Astrocyte of the cerebellum (primary cell): ENCODE measurements around the gene MAGI1.

ENCODE experiments used
- DNase-seq: peaks from one replicate; pipeline ENCODE4 v3.0.0-alpha.2; 2011; ENCODE audit warnings: low read depth
- H3K4me3 ChIP-seq: 2 replicates; pipeline ENCODE4 v1.5.1; 2011; ENCODE audit warnings: mild to moderate bottlenecking, low read depth, low read length, moderate library complexity
- in situ Hi-C: cut with HindIII; loops from 2 replicates; pipeline ENCODE4 v1.10.0; 2017; ENCODE audit warnings: low sequenced_read_pairs
- TF ChIP-seq, protein P1 (sequence below): IDR thresholded peaks from 2 replicates; pipeline ENCODE4 v1.5.1; 2012; ENCODE audit warnings: low read length, low read depth, moderate library complexity, mild to moderate bottlenecking; ENCODE audit errors: missing control alignments

Gene MAGI1

DNA sequence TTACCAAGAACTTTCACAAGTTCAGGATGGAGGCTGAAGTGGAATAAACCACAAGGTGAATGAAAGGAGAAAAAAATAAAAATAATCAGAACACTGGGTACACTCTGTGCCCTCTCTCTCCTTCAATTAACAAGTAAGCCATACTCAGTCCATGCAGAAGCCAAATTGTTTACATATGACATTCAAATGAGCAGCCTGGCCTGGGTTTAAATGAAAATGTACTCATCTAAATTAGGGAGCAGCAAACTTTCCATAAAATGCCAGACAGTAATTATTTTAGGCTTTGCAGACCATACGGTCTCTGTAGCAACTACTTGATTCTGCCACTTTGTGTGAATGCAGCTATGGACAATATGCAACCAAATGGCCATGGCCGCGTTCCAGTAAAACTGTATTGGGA, 376.6 kb downstream of the MAGI1 start:
- TF ChIP-seq, protein P1, sequence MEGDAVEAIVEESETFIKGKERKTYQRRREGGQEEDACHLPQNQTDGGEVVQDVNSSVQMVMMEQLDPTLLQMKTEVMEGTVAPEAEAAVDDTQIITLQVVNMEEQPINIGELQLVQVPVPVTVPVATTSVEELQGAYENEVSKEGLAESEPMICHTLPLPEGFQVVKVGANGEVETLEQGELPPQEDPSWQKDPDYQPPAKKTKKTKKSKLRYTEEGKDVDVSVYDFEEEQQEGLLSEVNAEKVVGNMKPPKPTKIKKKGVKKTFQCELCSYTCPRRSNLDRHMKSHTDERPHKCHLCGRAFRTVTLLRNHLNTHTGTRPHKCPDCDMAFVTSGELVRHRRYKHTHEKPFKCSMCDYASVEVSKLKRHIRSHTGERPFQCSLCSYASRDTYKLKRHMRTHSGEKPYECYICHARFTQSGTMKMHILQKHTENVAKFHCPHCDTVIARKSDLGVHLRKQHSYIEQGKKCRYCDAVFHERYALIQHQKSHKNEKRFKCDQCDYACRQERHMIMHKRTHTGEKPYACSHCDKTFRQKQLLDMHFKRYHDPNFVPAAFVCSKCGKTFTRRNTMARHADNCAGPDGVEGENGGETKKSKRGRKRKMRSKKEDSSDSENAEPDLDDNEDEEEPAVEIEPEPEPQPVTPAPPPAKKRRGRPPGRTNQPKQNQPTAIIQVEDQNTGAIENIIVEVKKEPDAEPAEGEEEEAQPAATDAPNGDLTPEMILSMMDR, result no peak
- in situ Hi-C loops, result no loop called here
- H3K4me3 ChIP-seq, result no peak overlapping the region
- DNase-seq, result no peak

GRCh38 chr3:65660000-65660598, 378.6 kb downstream of the MAGI1 start:
- no peak for DNase-seq
- TF ChIP-seq, protein P1, result no peak
- no peak overlapping the region for H3K4me3 ChIP-seq
- in situ Hi-C loops, result no loop called here

GRCh38 chr3:65659396-65659795, 379.3 kb downstream of the MAGI1 start:
- H3K4me3 ChIP-seq, result no peak overlapping the region
- TF ChIP-seq, protein P1, result no peak
- no peak for DNase-seq
- in situ Hi-C loops, result no loop called here

DNA sequence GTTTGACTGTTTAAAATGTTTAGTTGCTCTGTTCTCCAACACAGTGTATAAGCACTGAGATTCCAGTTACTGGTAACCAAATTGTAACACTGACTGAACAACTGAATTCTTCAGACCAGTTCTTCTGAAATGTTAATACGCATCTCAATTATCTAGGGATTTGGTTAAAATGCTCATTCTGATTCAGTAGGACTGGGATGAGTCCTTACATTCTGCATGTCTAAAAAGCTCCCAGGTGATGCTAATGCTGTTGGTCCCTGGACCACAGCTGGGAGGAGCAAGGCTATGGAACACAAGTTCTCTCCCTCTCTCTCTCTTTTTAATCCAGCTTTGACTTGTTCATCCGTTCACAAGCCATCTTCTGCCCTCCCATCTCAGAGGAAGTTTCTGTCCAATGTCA, 380.3 kb downstream of the MAGI1 start:
- no peak overlapping the region for H3K4me3 ChIP-seq
- no peak for DNase-seq
- TF ChIP-seq, protein P1, result no peak
- in situ Hi-C loops, result no loop called here

DNA sequence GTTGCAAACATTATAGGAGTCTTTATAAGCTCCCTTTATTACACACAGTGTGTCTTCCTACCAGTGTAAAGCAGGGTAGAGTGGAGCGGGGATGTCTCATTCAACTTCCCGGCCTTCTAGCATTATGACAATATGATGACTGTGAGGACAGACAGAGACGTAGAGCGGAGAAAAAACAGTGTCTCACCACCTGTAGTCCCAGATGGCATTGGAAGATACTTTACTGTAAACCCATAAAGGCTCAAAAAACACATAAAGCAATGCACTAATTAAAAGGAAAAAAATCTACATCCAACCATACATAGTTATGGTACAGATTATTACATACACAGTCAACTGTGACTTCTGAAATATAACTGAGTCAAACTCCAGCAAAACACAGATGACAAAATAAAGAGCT, 383.7 kb downstream of the MAGI1 start:
- in situ Hi-C loops, result no loop called here
- TF ChIP-seq, protein P1, result no peak
- DNase-seq, result no peak
- no peak overlapping the region for H3K4me3 ChIP-seq

DNA sequence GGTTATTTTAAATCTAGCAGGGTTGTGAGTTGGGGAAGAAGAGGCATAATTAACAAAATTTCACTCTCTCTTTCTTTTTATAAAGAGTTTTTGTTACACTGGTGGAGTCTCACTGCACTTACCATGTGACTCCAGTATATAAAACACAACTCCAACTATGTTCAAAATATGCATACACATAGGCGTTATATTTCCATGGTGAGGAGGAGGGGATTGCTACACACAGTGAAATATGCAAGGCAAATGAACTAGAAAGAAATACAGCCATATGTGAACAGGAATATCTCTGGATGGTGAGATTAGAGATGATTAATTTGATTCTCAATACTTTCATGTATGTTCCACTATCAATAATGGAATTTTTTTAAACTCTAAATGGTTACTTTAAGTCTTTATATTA, 385.0 kb downstream of the MAGI1 start:
- DNase-seq, result no peak
- H3K4me3 ChIP-seq, result no peak overlapping the region
- TF ChIP-seq, protein P1, result no peak
- in situ Hi-C loops, result no loop called here

DNA sequence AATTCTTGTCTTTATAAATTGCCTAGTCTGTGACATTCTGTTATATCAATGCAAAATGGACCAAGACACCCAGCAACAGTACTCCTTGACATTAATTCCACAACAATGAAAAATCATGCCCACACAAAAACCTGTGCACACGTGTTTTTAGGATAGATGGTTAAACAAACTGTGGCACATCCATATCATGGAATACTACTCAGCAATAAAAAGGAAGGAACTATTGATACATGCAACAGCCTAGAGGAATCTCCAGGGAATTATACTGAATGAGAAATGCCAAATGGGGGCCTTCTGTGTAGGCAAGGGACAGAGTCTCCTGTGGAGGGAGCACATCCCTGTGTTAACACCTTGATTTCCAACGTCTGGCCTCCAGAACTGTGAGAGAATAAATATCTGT, 388.5 kb downstream of the MAGI1 start:
- in situ Hi-C loops, result no loop called here
- H3K4me3 ChIP-seq, result no peak overlapping the region
- TF ChIP-seq, protein P1, result no peak
- no peak for DNase-seq
